ENCODE data around the gene REXO4.

Gene REXO4

DNA sequence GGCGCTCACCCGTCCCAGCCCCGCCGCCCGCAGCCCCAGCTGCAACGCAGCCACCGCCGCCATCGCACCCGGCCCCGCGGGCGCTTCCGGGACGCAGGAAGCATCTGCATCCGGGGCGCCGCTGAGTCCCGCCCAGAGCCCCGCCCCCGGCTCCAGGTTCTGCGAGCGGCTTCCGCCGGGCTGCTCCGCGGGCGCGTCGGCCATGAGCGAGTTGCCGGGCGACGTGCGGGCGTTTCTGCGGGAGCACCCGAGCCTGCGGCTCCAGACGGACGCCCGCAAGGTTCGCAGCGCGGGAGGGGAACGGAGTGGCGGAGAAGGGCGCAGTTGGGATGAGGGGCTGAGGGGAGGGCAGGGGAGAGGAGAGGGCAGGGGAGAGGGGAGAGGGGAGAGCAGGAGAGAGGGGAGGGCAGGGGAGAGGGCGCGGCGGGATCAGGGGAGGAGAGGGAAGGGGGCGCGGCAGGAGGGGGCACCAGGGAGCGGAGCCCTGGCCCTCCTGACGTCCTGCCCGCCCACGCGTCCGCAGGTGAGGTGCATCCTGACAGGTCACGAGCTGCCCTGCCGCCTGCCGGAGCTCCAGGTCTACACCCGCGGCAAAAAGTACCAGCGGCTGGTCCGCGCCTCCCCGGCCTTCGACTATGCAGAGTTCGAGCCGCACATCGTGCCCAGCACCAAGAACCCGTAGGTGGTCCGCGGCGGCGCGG is 61.3 kb downstream of the REXO4 start, which contains the start of the genes SURF1 and SURF2 (continued):
- TF ChIP-seq ZNF335 (tag by site-specific recombination; conservative IDR thresholded peaks at IDR 0.05) (peak; percentile 68), ZNF660 (tag by site-specific recombination; IDR thresholded peaks at IDR 0.05) (peak; percentile 14; the same call in 1 of the 2 replicates), ZNF2 (tag by site-specific recombination; IDR thresholded peaks at IDR 0.05) (peak; percentile 43; the same call in 1 of the 2 replicates), ZNF366 (tag by site-specific recombination; conservative IDR thresholded peaks at IDR 0.05) (peak; percentile 40; the same call in 1 of the 2 replicates), ZNF248 (tag by site-specific recombination; IDR thresholded peaks at IDR 0.05) (no peak), SP7 (tag by site-specific recombination; IDR thresholded peaks at IDR 0.05) (peak; percentile 53; the same call in 1 of the 2 replicates), ZNF16 (tag by site-specific recombination; IDR thresholded peaks at IDR 0.05; ENCODE audit: low read depth) (no peak), BCL11A (tag by site-specific recombination; IDR thresholded peaks at IDR 0.05; ENCODE audit: low read depth) (peak; percentile 57; the same call in 1 of the 2 replicates), KLF9 (tag by site-specific recombination; IDR thresholded peaks at IDR 0.05; ENCODE audit: low read depth) (peak; percentile 92), RBAK (tag by site-specific recombination; IDR thresholded peaks at IDR 0.05) (no peak), YY1 (tag by site-specific recombination; IDR thresholded peaks at IDR 0.05) (no peak; the same call in 1 of the 2 replicates), ZNF394 (tag by site-specific recombination; IDR thresholded peaks at IDR 0.05; ENCODE audit: borderline replicate concordance) (peak; percentile 54; the same call in 1 of the 2 replicates), ZBTB7A (tag by site-specific recombination; IDR thresholded peaks at IDR 0.05; ENCODE audit: low read depth) (0 out of 2 replicates have a peak, but pooled peaks have one; percentile 59), KLF10 (tag by site-specific recombination; IDR thresholded peaks at IDR 0.05) (peak; percentile 72), ZNF423 (tag by site-specific recombination; IDR thresholded peaks at IDR 0.05) (peak; percentile 44; the same call in 1 of the 2 replicates), ZNF600 (tag by site-specific recombination; IDR thresholded peaks at IDR 0.05) (peak; percentile 66; the same call in 1 of the 2 replicates), ZNF175 (tag by site-specific recombination; IDR thresholded peaks at IDR 0.05) (0 out of 2 replicates have a peak, but pooled peaks have one; percentile 52), ZNF530 (tag by site-specific recombination; IDR thresholded peaks at IDR 0.05; ENCODE audit: low read depth) (no peak)
- TF ChIP-seq, protein P1, sequence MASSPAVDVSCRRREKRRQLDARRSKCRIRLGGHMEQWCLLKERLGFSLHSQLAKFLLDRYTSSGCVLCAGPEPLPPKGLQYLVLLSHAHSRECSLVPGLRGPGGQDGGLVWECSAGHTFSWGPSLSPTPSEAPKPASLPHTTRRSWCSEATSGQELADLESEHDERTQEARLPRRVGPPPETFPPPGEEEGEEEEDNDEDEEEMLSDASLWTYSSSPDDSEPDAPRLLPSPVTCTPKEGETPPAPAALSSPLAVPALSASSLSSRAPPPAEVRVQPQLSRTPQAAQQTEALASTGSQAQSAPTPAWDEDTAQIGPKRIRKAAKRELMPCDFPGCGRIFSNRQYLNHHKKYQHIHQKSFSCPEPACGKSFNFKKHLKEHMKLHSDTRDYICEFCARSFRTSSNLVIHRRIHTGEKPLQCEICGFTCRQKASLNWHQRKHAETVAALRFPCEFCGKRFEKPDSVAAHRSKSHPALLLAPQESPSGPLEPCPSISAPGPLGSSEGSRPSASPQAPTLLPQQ (tag by site-specific recombination; IDR thresholded peaks at IDR 0.05): peak; percentile 56
- TF ChIP-seq, protein P2, sequence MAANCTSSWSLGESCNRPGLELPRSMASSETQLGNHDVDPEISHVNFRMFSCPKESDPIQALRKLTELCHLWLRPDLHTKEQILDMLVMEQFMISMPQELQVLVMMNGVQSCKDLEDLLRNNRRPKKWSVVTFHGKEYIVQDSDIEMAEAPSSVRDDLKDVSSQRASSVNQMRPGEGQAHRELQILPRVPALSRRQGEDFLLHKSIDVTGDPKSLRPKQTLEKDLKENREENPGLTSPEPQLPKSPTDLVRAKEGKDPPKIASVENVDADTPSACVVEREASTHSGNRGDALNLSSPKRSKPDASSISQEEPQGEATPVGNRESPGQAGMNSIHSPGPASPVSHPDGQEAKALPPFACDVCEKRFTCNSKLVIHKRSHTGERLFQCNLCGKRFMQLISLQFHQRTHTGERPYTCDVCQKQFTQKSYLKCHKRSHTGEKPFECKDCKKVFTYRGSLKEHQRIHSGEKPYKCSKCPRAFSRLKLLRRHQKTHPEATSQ (tag by site-specific recombination; IDR thresholded peaks at IDR 0.05): 0 out of 2 replicates have a peak, but pooled peaks have one; percentile 58
- TF ChIP-seq, protein P3, sequence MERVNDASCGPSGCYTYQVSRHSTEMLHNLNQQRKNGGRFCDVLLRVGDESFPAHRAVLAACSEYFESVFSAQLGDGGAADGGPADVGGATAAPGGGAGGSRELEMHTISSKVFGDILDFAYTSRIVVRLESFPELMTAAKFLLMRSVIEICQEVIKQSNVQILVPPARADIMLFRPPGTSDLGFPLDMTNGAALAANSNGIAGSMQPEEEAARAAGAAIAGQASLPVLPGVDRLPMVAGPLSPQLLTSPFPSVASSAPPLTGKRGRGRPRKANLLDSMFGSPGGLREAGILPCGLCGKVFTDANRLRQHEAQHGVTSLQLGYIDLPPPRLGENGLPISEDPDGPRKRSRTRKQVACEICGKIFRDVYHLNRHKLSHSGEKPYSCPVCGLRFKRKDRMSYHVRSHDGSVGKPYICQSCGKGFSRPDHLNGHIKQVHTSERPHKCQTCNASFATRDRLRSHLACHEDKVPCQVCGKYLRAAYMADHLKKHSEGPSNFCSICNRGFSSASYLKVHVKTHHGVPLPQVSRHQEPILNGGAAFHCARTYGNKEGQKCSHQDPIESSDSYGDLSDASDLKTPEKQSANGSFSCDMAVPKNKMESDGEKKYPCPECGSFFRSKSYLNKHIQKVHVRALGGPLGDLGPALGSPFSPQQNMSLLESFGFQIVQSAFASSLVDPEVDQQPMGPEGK (tag by site-specific recombination; IDR thresholded peaks at IDR 0.05): peak; percentile 92
- TF ChIP-seq, protein P4, sequence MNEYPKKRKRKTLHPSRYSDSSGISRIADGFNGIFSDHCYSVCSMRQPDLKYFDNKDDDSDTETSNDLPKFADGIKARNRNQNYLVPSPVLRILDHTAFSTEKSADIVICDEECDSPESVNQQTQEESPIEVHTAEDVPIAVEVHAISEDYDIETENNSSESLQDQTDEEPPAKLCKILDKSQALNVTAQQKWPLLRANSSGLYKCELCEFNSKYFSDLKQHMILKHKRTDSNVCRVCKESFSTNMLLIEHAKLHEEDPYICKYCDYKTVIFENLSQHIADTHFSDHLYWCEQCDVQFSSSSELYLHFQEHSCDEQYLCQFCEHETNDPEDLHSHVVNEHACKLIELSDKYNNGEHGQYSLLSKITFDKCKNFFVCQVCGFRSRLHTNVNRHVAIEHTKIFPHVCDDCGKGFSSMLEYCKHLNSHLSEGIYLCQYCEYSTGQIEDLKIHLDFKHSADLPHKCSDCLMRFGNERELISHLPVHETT (tag by site-specific recombination; IDR thresholded peaks at IDR 0.05): 0 out of 2 replicates have a peak, but pooled peaks have one; percentile 48
- TF ChIP-seq, protein P5, sequence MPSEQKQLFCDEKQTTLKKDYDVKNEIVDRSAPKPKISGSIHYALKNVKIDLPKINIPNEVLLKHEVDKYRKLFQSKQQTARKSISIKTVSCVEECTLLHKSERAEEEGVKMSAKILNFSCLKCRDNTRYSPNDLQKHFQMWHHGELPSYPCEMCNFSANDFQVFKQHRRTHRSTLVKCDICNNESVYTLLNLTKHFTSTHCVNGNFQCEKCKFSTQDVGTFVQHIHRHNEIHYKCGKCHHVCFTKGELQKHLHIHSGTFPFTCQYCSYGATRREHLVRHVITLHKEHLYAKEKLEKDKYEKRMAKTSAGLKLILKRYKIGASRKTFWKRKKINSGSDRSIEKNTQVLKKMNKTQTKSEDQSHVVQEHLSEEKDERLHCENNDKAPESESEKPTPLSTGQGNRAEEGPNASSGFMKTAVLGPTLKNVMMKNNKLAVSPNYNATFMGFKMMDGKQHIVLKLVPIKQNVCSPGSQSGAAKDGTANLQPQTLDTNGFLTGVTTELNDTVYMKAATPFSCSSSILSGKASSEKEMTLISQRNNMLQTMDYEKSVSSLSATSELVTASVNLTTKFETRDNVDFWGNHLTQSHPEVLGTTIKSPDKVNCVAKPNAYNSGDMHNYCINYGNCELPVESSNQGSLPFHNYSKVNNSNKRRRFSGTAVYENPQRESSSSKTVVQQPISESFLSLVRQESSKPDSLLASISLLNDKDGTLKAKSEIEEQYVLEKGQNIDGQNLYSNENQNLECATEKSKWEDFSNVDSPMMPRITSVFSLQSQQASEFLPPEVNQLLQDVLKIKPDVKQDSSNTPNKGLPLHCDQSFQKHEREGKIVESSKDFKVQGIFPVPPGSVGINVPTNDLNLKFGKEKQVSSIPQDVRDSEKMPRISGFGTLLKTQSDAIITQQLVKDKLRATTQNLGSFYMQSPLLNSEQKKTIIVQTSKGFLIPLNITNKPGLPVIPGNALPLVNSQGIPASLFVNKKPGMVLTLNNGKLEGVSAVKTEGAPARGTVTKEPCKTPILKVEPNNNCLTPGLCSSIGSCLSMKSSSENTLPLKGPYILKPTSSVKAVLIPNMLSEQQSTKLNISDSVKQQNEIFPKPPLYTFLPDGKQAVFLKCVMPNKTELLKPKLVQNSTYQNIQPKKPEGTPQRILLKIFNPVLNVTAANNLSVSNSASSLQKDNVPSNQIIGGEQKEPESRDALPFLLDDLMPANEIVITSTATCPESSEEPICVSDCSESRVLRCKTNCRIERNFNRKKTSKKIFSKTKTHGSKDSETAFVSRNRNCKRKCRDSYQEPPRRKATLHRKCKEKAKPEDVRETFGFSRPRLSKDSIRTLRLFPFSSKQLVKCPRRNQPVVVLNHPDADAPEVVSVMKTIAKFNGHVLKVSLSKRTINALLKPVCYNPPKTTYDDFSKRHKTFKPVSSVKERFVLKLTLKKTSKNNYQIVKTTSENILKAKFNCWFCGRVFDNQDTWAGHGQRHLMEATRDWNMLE (tag by site-specific recombination; conservative IDR thresholded peaks at IDR 0.05; ENCODE audit: low read depth): peak; percentile 45; the same call in 1 of the 2 replicates
- TF ChIP-seq, protein P6, sequence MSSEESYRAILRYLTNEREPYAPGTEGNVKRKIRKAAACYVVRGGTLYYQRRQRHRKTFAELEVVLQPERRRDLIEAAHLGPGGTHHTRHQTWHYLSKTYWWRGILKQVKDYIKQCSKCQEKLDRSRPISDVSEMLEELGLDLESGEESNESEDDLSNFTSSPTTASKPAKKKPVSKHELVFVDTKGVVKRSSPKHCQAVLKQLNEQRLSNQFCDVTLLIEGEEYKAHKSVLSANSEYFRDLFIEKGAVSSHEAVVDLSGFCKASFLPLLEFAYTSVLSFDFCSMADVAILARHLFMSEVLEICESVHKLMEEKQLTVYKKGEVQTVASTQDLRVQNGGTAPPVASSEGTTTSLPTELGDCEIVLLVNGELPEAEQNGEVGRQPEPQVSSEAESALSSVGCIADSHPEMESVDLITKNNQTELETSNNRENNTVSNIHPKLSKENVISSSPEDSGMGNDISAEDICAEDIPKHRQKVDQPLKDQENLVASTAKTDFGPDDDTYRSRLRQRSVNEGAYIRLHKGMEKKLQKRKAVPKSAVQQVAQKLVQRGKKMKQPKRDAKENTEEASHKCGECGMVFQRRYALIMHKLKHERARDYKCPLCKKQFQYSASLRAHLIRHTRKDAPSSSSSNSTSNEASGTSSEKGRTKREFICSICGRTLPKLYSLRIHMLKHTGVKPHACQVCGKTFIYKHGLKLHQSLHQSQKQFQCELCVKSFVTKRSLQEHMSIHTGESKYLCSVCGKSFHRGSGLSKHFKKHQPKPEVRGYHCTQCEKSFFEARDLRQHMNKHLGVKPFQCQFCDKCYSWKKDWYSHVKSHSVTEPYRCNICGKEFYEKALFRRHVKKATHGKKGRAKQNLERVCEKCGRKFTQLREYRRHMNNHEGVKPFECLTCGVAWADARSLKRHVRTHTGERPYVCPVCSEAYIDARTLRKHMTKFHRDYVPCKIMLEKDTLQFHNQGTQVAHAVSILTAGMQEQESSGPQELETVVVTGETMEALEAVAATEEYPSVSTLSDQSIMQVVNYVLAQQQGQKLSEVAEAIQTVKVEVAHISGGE (tag by site-specific recombination; conservative IDR thresholded peaks at IDR 0.05; ENCODE audit: low read depth): peak; percentile 87

Data from HEK293 (cell line).